HEK293 (cell line): Measurements from ENCODE around the gene MARCHF11.

Experiments
- CTCF ChIP-seq: fragments of 450-650 bp; formaldehyde crosslinking; IDR thresholded peaks from 2 replicates; pipeline ENCODE4 v1.5.1; 2016; ENCODE audit warnings: missing biosample characterization, missing genetic modification characterization
- YY1 ChIP-seq: fragments of 450-650 bp; formaldehyde crosslinking; IDR thresholded peaks from 2 replicates; pipeline ENCODE4 v1.5.1; 2018; ENCODE audit warnings: missing biosample characterization, missing genetic modification characterization
- ZNF747 ChIP-seq: fragments of 450-650 bp; formaldehyde crosslinking; IDR thresholded peaks from 2 replicates; pipeline ENCODE4 v1.5.1; 2016; ENCODE audit warnings: missing biosample characterization, missing genetic modification characterization

GRCh38 chr5:16140944-16141343 is 38.6 kb downstream of the MARCHF11 start:
- TF ChIP-seq ZNF747 (tag by site-specific recombination), result no peak
- no peak for TF ChIP-seq YY1
- no peak for TF ChIP-seq CTCF (tag by site-specific recombination)
